ENCODE results near the gene DPP7.

Gene DPP7

DNA sequence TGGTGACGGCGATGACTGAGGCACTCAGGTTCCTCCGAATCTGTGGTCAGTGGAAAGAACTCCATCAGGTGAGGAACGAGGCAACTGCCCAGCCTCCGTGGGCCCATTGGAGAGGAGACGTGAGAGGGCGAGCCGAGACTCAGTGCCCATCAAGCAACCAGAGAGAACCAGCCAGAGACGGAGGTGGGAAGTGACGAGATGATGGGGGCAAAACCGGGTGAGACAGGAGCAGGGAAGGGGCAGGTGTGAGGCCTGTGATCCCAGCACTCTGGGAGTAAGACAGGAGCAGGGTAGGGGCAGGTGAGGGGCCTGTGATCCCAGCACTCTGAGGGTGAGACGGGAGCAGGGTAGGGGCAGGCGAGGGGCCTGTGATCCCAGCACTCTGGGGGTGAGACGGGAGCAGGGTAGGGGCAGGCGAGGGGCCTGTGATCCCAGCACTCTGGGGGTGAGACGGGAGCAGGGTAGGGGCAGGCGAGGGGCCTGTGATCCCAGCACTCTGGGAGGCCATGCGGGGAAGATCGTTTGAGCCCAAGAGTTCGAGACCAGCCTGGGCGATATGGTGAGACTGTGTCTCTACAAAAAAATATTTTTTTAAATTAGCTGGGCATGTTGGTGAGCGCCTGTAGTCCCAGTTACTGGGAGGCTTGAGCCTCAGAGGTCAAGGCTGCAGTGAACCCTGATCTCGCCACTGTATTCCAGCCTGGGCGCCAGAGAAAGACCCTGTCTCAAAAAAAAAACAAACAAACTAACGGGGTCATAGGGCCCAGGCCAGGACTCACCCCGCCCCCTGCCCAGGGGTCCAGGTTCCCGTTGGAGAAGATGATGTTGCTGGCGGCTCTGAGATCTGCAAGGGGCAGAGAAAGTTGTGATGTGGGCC, 3.4 kb downstream of the DPP7 start:
- TF ChIP-seq, protein P1, sequence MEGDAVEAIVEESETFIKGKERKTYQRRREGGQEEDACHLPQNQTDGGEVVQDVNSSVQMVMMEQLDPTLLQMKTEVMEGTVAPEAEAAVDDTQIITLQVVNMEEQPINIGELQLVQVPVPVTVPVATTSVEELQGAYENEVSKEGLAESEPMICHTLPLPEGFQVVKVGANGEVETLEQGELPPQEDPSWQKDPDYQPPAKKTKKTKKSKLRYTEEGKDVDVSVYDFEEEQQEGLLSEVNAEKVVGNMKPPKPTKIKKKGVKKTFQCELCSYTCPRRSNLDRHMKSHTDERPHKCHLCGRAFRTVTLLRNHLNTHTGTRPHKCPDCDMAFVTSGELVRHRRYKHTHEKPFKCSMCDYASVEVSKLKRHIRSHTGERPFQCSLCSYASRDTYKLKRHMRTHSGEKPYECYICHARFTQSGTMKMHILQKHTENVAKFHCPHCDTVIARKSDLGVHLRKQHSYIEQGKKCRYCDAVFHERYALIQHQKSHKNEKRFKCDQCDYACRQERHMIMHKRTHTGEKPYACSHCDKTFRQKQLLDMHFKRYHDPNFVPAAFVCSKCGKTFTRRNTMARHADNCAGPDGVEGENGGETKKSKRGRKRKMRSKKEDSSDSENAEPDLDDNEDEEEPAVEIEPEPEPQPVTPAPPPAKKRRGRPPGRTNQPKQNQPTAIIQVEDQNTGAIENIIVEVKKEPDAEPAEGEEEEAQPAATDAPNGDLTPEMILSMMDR (conservative IDR thresholded peaks at IDR 0.05; ENCODE audit: low read length): no peak
- no peak for TF ChIP-seq EZH2phosphoT487 (IDR thresholded peaks at IDR 0.05; ENCODE audit: borderline replicate concordance)
- H3K4me2 ChIP-seq (ENCODE audit: low read depth, low read length, poor library complexity, severe bottlenecking): no peak overlapping the region
- peaks cover 35% of the 10 kb centered on the region; the same call in 1 of the 2 replicates for H3K36me3 ChIP-seq (ENCODE audit: insufficient read depth, low read length)
- H3K4me3 ChIP-seq (ENCODE audit: low read length, poor library complexity, severe bottlenecking): no peak overlapping the region
- no peaks in the 10 kb centered on the region for H3K27me3 ChIP-seq (ENCODE audit: insufficient read depth, low read length, poor library complexity, severe bottlenecking)
- no peak overlapping the region for H2AFZ ChIP-seq (ENCODE audit: low read length)
- H3K4me1 ChIP-seq (ENCODE audit: insufficient read depth, low read length, poor library complexity, severe bottlenecking): peaks cover 7% of the 10 kb centered on the region
- H3F3A ChIP-seq (ENCODE audit: low read depth): no peaks in the 10 kb centered on the region
- H3K9me3 ChIP-seq (ENCODE audit: insufficient read depth, low read depth, low read length): no peaks in the 10 kb centered on the region
- no peaks in the 10 kb centered on the region for H3K79me2 ChIP-seq (ENCODE audit: insufficient read depth, low read length)
- H3K9me2 ChIP-seq (replicated peaks; ENCODE audit: low read depth, low read length): no peaks in the 10 kb centered on the region
- no peak overlapping the region for H3K9ac ChIP-seq (ENCODE audit: low read depth, low read length, poor library complexity, severe bottlenecking)
- no peaks in the 10 kb centered on the region for H4K20me1 ChIP-seq (ENCODE audit: insufficient read depth, low read length, poor library complexity, severe bottlenecking)

- Histone ChIP-seq H3K9me2 (replicated peaks; ENCODE audit: low read depth, low read length) (no peaks in the 10 kb centered on the region), H3K79me2 (ENCODE audit: insufficient read depth, low read length) (no peaks in the 10 kb centered on the region), H3K9ac (ENCODE audit: low read depth, low read length, poor library complexity, severe bottlenecking) (no peak overlapping the region), H3K36me3 (ENCODE audit: insufficient read depth, low read length) (peaks cover 40% of the 10 kb centered on the region; the same call in 1 of the 2 replicates), H3K27me3 (ENCODE audit: insufficient read depth, low read length, poor library complexity, severe bottlenecking) (no peaks in the 10 kb centered on the region), H3K4me2 (ENCODE audit: low read depth, low read length, poor library complexity, severe bottlenecking) (no peak overlapping the region), H4K20me1 (ENCODE audit: insufficient read depth, low read length, poor library complexity, severe bottlenecking) (no peaks in the 10 kb centered on the region), H3K4me1 (ENCODE audit: insufficient read depth, low read length, poor library complexity, severe bottlenecking) (peaks cover 7% of the 10 kb centered on the region), H3K9me3 (ENCODE audit: insufficient read depth, low read depth, low read length) (no peaks in the 10 kb centered on the region), H2AFZ (ENCODE audit: low read length) (no peak overlapping the region), H3K4me3 (ENCODE audit: low read length, poor library complexity, severe bottlenecking) (no peak overlapping the region), H3F3A (ENCODE audit: low read depth) (no peaks in the 10 kb centered on the region)
- TF ChIP-seq, protein P1 (conservative IDR thresholded peaks at IDR 0.05; ENCODE audit: low read length): no peak
- TF ChIP-seq EZH2phosphoT487 (IDR thresholded peaks at IDR 0.05; ENCODE audit: borderline replicate concordance): no peak
Measured at GRCh38 chr9:137110147-137110910, 4.2 kb downstream of the DPP7 start.

- no peaks in the 10 kb centered on the region for H3K9me2 ChIP-seq (replicated peaks; ENCODE audit: low read depth, low read length)
- H3K9me3 ChIP-seq (ENCODE audit: insufficient read depth, low read depth, low read length): no peaks in the 10 kb centered on the region
- no peak overlapping the region for H3K9ac ChIP-seq (ENCODE audit: low read depth, low read length, poor library complexity, severe bottlenecking)
- H3K4me2 ChIP-seq (ENCODE audit: low read depth, low read length, poor library complexity, severe bottlenecking): no peak overlapping the region
- no peak for TF ChIP-seq EZH2phosphoT487 (IDR thresholded peaks at IDR 0.05; ENCODE audit: borderline replicate concordance)
- TF ChIP-seq, protein P1 (conservative IDR thresholded peaks at IDR 0.05; ENCODE audit: low read length): no peak
- H2AFZ ChIP-seq (ENCODE audit: low read length): no peak overlapping the region
- H3K27me3 ChIP-seq (ENCODE audit: insufficient read depth, low read length, poor library complexity, severe bottlenecking): no peaks in the 10 kb centered on the region
- H3K79me2 ChIP-seq (ENCODE audit: insufficient read depth, low read length): no peaks in the 10 kb centered on the region
- H4K20me1 ChIP-seq (ENCODE audit: insufficient read depth, low read length, poor library complexity, severe bottlenecking): no peaks in the 10 kb centered on the region
- H3F3A ChIP-seq (ENCODE audit: low read depth): no peaks in the 10 kb centered on the region
- peaks cover 42% of the 10 kb centered on the region; the same call in 1 of the 2 replicates for H3K36me3 ChIP-seq (ENCODE audit: insufficient read depth, low read length)
- no peaks in the 10 kb centered on the region for H3K4me1 ChIP-seq (ENCODE audit: insufficient read depth, low read length, poor library complexity, severe bottlenecking)
- H3K4me3 ChIP-seq (ENCODE audit: low read length, poor library complexity, severe bottlenecking): no peak overlapping the region
Measured at GRCh38 chr9:137109250-137110146, 5.0 kb downstream of the DPP7 start.

Data from Loucy (cell line).